Left ventricle myocardium inferior (tissue), 1 donor: ENCODE results near the gene MAPKAPK2. TPM values are rescaled to one million over a fixed set of nuclear protein-coding genes. Genes with fewer than 3 reads are reported as not detected.

Experiments used
- DNase-seq: peaks from one replicate; pipeline ENCODE4 v3.0.0-alpha.2; 2020
- H3K27ac ChIP-seq: fragments of 200-600 bp; replicated peaks from 2 replicates; pipeline ENCODE4 v1.8.0; 2021
- H3K27me3 ChIP-seq: fragments of 200-600 bp; 2 replicates; pipeline ENCODE4 v1.8.0; 2021; ENCODE audit warnings: low read depth
- H3K36me3 ChIP-seq: fragments of 200-600 bp; 2 replicates; pipeline ENCODE4 v1.8.0; 2021
- H3K4me1 ChIP-seq: fragments of 200-600 bp; 2 replicates; pipeline ENCODE4 v1.8.0; 2021
- H3K4me3 ChIP-seq: fragments of 200-600 bp; 2 replicates; pipeline ENCODE4 v1.8.0; 2021; ENCODE audit warnings: mild to moderate bottlenecking, moderate library complexity
- H3K9me3 ChIP-seq: fragments of 200-600 bp; replicated peaks from 2 replicates; pipeline ENCODE4 v1.8.0; 2021
- CTCF ChIP-seq: fragments of 200-600 bp; IDR thresholded peaks from 2 replicates; pipeline ENCODE4 v1.8.0; 2021; ENCODE audit warnings: antibody characterized with exemption, mild to moderate bottlenecking, borderline replicate concordance
- intact Hi-C: fragments of 100-400 bp; cut with micrococcal nuclease; formaldehyde crosslinking; loops from one replicate; pipeline ENCODE4 v1.11.0; 2022
- total RNA-seq: library from RNA; stranded (reverse); fragmentation: NEBNext Ultra II Directional; extraction: Animal tissue kit (Norgen Biotek cat#: 25700); gene quantifications from one replicate; pipeline ENCODE4 v1.2.1, GENCODE V29; 2021
- donor health status: DM: no; HTN: yes; CAD: no; lungs with severe emphysema.

MAPKAPK2 gene
- total RNA-seq, 1 donor from 2014 or later: 215 TPM

GRCh38 chr1:206739411-206740076 is 54.8 kb downstream of the MAPKAPK2 start:
- intact Hi-C loops: loop anchor here (10.0 kb wide), 1 partner anchor 175 kb away; no protein-coding TSS in a partner anchor
- H3K4me1 ChIP-seq: peaks cover 51% of the 10 kb centered on the region
- H3K9me3 ChIP-seq: no peaks in the 10 kb centered on the region
- H3K27me3 ChIP-seq: no peaks in the 10 kb centered on the region
- no peak for TF ChIP-seq CTCF
- H3K4me3 ChIP-seq: no peak overlapping the region
- H3K36me3 ChIP-seq: peaks cover 12% of the 10 kb centered on the region
- no peak overlapping the region for H3K27ac ChIP-seq
- no peak for DNase-seq

DNA sequence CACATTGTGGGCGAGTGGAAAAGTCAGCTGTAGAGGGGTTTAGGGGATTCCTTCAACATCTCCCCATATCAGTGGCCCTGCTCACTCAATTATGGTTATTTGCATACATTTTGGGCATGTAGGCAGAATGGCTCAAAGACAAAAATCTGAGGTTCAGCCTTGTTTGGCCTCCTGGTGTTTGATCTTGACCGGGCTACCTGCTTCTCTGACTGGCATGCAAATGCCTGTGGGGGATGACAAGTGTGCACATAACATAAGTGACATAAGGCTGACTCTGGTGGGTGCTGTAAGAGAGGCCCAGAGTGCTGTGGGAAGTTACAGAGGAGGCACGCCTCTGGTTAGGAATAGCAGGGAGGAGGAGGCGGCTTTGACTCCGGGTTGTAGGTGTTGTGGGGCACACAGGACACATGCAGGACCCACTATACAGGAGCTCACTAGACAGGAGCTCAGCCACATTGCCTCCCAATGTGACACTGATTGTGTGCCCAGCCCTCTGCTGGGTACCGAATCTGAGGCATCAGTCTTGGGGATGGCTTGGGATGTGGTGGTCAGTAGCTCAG is 56.5 kb downstream of the MAPKAPK2 start:
- H3K36me3 ChIP-seq: no peaks in the 10 kb centered on the region
- TF ChIP-seq CTCF: no peak
- intact Hi-C loops: no loop called here
- H3K4me3 ChIP-seq: no peak overlapping the region
- H3K27me3 ChIP-seq: no peaks in the 10 kb centered on the region
- H3K9me3 ChIP-seq: no peaks in the 10 kb centered on the region
- no peak for DNase-seq
- H3K4me1 ChIP-seq: peaks cover 34% of the 10 kb centered on the region
- no peak overlapping the region for H3K27ac ChIP-seq

DNA sequence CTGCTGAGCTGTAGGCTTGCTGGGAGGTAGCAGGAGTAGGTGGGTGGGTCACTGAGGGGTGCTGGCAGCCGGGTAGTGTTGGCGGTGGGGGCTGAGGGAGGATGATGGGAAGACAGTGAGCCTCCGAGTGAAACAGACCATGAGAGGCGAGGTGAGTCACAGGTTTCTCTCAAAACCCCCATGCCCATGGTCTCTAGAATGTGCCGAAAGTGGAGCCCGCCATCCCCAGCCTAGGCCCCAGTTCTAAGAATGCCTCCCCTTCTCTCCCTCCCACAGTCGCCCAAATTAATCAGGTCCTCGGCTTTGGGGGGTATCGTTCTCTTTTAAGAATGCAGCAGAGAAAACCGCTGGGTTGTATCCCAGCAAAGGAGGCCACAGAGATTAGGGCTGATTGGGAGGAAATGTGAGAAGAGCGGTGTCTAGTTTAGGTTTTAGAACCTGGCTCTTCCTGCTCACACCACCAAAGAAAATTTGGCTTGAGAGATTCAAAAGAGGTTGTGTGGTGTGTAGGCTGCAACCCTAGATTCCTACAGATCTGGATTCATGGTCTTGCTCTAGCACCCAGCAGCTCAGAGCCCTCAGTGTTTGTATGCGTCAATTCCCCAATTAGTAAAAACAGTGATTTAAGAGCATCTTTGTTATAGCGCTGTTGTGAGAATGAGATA is 58.1 kb downstream of the MAPKAPK2 start:
- H3K36me3 ChIP-seq: no peaks in the 10 kb centered on the region
- no peaks in the 10 kb centered on the region for H3K27me3 ChIP-seq
- H3K9me3 ChIP-seq: no peaks in the 10 kb centered on the region
- intact Hi-C loops: no loop called here
- no peak overlapping the region for H3K4me3 ChIP-seq
- no peak overlapping the region for H3K27ac ChIP-seq
- no peak for DNase-seq
- no peak for TF ChIP-seq CTCF
- H3K4me1 ChIP-seq: peaks cover 18% of the 10 kb centered on the region

DNA sequence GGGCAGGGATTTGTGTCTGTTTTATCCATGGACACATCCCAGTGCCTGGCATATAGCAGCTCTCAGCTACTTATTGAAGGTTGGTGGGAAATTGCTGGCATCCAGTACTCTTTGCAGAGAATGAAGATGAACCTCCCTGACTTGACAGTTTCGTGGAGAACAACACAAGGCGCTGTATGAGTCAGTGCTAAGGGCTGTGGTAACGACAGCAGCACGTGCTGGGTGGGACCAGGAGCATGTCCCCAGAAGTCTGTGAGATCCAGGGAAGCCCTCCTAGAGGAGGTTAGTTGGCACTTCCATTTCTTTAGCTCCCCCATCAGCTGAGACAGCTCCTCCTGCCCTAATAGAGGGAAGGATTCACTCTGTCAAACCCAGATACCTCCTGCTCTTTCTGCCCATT is 60.0 kb downstream of the MAPKAPK2 start:
- no peaks in the 10 kb centered on the region for H3K4me1 ChIP-seq
- H3K27me3 ChIP-seq: no peaks in the 10 kb centered on the region
- intact Hi-C loops: no loop called here
- H3K36me3 ChIP-seq: no peaks in the 10 kb centered on the region
- no peak for TF ChIP-seq CTCF
- DNase-seq: no peak
- H3K9me3 ChIP-seq: no peaks in the 10 kb centered on the region
- H3K4me3 ChIP-seq: no peak overlapping the region
- no peak overlapping the region for H3K27ac ChIP-seq

DNA sequence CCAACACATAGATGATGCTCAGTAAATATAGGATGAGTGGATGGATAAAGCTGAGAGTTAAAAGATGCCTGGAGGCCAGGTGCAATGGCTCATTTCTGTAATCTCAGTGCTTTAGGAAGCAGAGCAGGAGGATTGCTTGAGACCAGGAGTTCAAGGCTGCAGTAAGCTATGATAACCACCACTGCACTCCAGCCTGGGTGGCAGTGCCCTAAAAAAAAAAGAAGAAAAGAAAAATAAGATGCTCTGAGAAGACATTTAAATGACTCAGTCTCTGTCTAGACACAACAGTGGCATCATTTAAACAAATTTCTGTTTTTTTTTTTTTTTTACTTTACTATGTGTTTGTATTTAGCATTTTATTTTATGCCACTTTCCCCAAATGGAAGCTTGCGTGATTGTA is 60.6 kb downstream of the MAPKAPK2 start:
- Histone ChIP-seq H3K4me1 (no peaks in the 10 kb centered on the region), H3K27ac (no peak overlapping the region), H3K36me3 (no peaks in the 10 kb centered on the region), H3K27me3 (no peaks in the 10 kb centered on the region), H3K9me3 (no peaks in the 10 kb centered on the region), H3K4me3 (no peak overlapping the region)
- no peak for TF ChIP-seq CTCF
- no peak for DNase-seq
- intact Hi-C loops: no loop called here
